SK-N-MC (cell line): Measurements from ENCODE around the gene EOLA1.
"Not testable (repeated sequence)": the region's sequence is repeated elsewhere in the genome, so short reads cannot be mapped to it uniquely, and the experiment has no call there.

ENCODE experiments used
- EZH2 ChIP-seq: fragments of 200-600 bp; sonication (generic); IDR thresholded peaks from one replicate; pipeline ENCODE4 v1.6.1; 2017; ENCODE audit warnings: antibody characterized with exemption
- POLR2AphosphoS5 ChIP-seq: IDR thresholded peaks from 2 replicates; pipeline ENCODE4 v1.6.1; 2012; ENCODE audit warnings: mild to moderate bottlenecking, low read depth, low read length, borderline replicate concordance

- TF ChIP-seq EZH2, POLR2AphosphoS5: not testable (repeated sequence)
Observed at GRCh38 chrX:149502923-149503322, 37.9 kb upstream of the EOLA1 start.
